HAP-1 (cell line): ENCODE results near the gene CHRNB4.
"Not testable (repeated sequence)": the region's sequence is repeated elsewhere in the genome, so short reads cannot be mapped to it uniquely, and the experiment has no call there.

ENCODE experiments used
- DNase-seq, 2 experiments: peaks; one replicate each; pipeline ENCODE4 v3.0.0-alpha.2; 2016 to 2020; ENCODE audit warnings: low spot score in 2 of 2
- H3K27me3 ChIP-seq: fragments of 250-450 bp; sonication (Bioruptor Pico); 2 replicates; pipeline ENCODE4 v1.5.1; 2020; ENCODE audit warnings: low read depth, mild to moderate bottlenecking, moderate library complexity
- H3K36me3 ChIP-seq: fragments of 250-450 bp; sonication (Bioruptor Pico); replicated peaks from 2 replicates; pipeline ENCODE4 v1.5.1; 2020; ENCODE audit warnings: mild to moderate bottlenecking
- H3K4me1 ChIP-seq: fragments of 250-450 bp; sonication (Bioruptor Pico); 2 replicates; pipeline ENCODE4 v1.5.1; 2020; ENCODE audit warnings: mild to moderate bottlenecking
- H3K4me3 ChIP-seq: fragments of 250-450 bp; sonication (Bioruptor Pico); 2 replicates; pipeline ENCODE4 v1.5.1; 2020; ENCODE audit warnings: mild to moderate bottlenecking, moderate library complexity
- H3K9me3 ChIP-seq: fragments of 250-450 bp; sonication (Bioruptor Pico); 2 replicates; pipeline ENCODE4 v1.5.1; 2020; ENCODE audit warnings: mild to moderate bottlenecking, moderate library complexity
- in situ Hi-C: fragments of 300-500 bp; cut with MboI; formaldehyde crosslinking; loops from 3 replicates; pipeline ENCODE4 v1.14.3; 2020; ENCODE audit warnings: low sequenced_read_pairs, inconsistent platforms, mixed read lengths

The CHRNB4 gene

DNA sequence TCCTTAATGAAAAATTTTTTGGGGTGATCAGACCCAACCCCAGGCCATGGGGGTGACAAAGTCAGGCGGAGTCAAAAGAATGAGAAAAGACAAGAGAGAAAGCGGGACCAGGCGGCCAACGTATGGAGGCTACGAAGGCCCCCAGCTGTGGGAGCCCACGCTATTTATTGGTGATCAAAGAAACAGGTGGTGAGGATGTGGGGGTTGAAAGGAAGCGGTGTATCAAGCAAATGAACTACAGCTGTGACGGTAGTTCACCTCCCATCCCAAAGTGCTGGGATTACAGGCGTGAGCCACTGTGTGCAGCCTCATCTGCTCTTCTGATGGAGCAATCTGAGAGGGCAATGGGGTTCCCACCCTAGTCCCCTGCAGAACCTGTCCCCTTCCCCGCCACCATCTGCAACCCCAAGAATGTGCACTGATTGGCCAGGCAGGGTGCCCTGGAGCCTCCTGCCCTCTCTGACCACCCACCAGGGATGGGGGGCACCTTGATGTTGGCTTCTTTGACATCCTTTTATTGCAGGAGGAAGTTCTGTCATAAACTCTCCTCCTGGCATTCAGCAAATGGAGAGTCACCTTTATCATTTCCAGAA lies 19.1 kb downstream of the CHRNB4 start:
- Histone ChIP-seq H3K36me3 (no peaks in the 10 kb centered on the region), H3K4me3 (no peak overlapping the region), H3K9me3 (no peaks in the 10 kb centered on the region), H3K4me1 (peaks cover 4% of the 10 kb centered on the region; the same call in 1 of the 2 replicates), H3K27me3 (peaks cover 48% of the 10 kb centered on the region)
- DNase-seq = peak in 1 of 2 experiments; percentile 5
- in situ Hi-C loops = no loop called here

DNA sequence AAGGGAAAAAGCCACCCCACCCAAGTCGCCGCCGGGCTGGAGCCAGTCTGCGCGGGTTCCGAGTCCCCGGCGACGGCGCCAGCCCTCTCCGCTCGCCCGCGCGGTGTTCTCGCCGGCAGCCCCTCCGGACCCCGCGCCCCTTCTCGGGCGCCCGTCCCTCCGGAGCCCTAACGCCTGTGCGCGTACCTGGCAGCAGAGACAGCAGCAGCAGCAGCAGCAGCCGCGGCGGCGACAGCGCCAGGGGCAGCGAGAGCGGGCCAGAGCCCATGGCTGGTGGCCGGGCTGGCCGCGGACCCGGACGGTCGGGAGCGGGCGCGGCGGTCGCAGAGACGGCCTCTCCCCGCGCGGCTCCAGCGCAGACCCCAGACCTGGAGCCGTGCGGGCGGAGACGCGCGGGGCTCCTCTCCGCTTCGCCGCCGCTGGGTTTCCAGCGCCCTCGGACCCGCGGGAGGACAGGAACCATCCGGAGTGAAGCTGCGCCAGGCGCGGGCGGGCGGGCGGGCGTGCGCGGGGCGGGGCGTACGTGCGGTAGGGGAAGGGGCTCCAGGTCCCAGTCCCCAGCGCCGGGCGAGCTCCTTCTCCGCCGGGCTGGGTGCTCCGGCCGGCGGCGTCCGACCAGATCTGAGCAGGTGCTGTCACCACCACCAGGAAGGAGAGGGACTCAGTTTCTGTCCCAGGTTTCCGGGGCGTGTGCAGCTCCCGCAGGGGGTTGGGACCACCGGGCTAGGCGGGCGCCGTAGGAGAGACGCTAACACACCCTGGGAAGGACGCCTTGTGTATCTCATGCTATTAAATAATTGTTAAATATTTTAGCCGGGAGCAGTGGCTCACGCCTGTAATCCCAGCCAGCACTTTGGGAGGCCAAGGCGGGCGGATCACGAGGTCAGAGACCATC lies 20.2 kb downstream of the CHRNB4 start, which contains the start of gene CHRNA3:
Gene CHRNA3, minus strand, starts transcription at position 470 of the 895 bp plus-strand sequence. Its CDS starts 202 bp downstream, at position 268.
- Histone ChIP-seq H3K4me3 (peak within 1 kb of the TSS; percentile 33), H3K36me3 (no peaks in the 10 kb centered on the region), H3K9me3 (no peaks in the 10 kb centered on the region), H3K27me3 (peaks cover 41% of the 10 kb centered on the region), H3K4me1 (peaks cover 4% of the 10 kb centered on the region; the same call in 1 of the 2 replicates)
- in situ Hi-C loops = no loop called here
- DNase-seq = peak; percentile 24 to 62

DNA sequence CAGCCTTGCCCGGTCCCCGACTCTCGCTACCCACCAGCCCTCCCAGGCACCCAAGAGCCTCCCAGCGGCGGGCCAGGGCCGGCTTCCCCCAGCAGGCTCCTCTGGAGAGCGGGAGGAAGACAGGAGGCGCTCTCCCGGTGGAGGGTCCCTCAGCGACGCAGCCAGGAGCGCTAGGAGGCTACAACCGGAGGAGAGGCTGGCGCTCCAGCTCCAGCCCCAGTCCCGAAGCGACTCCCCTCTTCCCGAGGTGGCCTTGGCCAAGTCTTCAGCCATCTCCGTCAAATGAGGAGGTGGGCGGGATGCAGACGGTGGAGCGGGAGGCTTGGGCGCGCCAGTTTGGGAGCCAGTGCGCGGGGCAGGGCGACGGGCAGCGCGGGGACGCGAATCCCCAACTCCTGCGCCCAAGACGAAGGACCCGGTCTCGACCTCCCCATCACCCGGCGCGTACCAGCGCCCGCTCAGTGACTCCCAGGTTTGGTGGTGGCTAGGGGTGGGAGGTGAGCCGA lies 20.9 kb downstream of the CHRNB4 start:
- H3K27me3 ChIP-seq = peaks cover 38% of the 10 kb centered on the region
- in situ Hi-C loops = no loop called here
- peak overlapping the region; percentile 33 for H3K4me3 ChIP-seq
- peak; percentile 43 to 76 for DNase-seq
- H3K9me3 ChIP-seq = no peaks in the 10 kb centered on the region
- H3K36me3 ChIP-seq = no peaks in the 10 kb centered on the region
- H3K4me1 ChIP-seq = peaks cover 4% of the 10 kb centered on the region; the same call in 1 of the 2 replicates

DNA sequence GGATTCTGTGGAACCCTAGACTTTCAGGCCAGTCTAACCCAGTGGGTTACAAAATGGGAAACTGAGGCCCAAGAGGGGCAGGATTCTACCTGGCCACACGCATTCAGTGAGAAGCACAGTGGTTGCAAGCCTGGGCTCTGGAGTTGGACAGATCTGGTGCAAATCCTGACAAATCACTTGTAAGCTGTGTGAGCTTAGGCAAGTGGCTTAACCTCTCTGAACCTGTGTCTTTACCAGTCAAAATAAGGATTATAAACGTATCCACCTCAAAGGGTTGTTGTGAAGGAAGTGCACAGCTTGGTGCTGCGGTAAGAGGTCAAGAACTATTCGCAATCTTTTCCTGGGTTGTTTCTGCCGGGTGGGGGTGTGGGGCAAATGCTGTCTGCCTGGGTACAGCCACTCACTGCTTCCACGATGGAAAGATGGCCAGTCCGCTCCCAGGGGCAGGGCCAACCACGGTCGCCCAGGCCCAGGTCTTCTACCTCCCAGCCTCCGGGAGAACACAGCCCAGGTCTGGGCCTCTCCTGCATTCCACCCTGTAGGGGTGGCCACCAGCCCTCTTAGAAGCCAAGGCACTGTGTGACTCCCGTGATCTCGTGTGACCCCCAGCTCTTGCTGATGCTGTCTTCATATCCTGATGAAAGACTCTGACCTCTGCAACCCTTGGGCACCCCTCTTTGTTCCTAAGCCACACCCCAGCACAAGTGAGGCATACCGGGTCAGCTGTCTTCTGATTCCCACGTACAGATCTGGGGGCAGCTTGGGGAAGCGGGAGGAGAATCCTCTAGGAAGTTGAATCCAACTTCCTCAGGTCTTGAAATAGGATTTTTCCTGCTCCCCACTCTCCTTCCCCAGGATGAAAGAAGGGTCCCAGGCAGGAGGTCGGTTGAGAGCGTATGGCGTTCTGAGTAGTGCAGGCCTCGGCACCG lies 21.7 kb downstream of the CHRNB4 start:
- peak in 1 of 2 experiments; percentile 22 for DNase-seq
- H3K36me3 ChIP-seq = no peaks in the 10 kb centered on the region
- in situ Hi-C loops = loop anchor here (5.0 kb wide), 2 partner anchors 88 to 133 kb away; no protein-coding TSS in a partner anchor

DNA sequence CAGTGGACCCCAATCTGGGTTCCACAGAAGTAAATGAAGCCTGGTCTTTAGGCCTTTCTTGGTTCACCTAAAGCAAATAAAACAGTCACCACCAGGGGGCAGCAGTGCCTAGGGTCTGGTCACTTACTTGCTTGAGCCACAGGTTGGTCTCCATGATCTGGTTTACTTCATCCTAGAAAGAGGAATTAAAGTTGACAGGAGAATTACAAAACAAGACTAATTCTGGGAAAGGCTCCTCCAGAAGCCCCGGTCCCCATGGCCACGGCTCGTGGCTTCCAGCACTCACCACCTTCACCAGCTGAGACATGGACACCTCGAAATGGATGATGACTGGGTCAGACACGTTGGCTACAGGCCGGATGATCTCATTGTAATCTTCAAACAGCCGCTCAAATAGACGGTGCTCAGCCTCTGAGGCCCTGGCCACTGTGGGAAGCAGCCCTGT lies 22.5 kb downstream of the CHRNB4 start:
- no peaks in the 10 kb centered on the region for H3K36me3 ChIP-seq
- in situ Hi-C loops = loop anchor here (5.0 kb wide), 2 partner anchors 89 to 134 kb away; no protein-coding TSS in a partner anchor
- H3K27me3 ChIP-seq = peaks cover 38% of the 10 kb centered on the region
- no peaks in the 10 kb centered on the region for H3K9me3 ChIP-seq
- DNase-seq = peak; percentile 82 to 100
- peaks cover 4% of the 10 kb centered on the region; the same call in 1 of the 2 replicates for H3K4me1 ChIP-seq
- H3K4me3 ChIP-seq = no peak overlapping the region

More for the DNA sequence above, 21.7 kb downstream of the CHRNB4 start:
- Histone ChIP-seq H3K27me3 (peaks cover 38% of the 10 kb centered on the region), H3K4me1 (peaks cover 4% of the 10 kb centered on the region; the same call in 1 of the 2 replicates), H3K9me3 (no peaks in the 10 kb centered on the region), H3K4me3 (peak overlapping the region; percentile 33)

DNA sequence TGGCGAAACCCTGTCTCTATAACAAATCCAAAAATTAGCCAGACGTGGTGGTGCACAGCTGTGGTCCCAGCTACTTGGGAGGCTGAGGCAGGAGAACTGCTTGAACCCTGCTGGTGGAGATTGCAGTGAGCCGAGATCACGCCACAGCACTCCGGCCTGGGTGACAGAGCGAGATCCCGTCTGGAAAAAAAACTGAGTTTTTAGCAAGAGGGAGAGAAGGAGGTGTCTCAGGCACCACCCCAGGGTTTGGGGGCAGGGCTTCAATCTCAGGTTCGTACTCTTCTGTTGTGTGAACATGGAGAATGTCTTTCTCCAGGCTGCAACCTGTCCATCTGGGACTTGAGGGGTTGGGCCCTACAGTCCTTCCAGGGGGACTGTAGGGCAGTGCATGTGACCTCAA lies 22.9 kb downstream of the CHRNB4 start:
- in situ Hi-C loops = loop anchor here (5.0 kb wide), 2 partner anchors 89 to 134 kb away; no protein-coding TSS in a partner anchor
- H3K9me3 ChIP-seq = no peaks in the 10 kb centered on the region
- peaks cover 33% of the 10 kb centered on the region for H3K27me3 ChIP-seq
- H3K36me3 ChIP-seq = no peaks in the 10 kb centered on the region
- no peak for DNase-seq
- H3K4me1 ChIP-seq = peaks cover 4% of the 10 kb centered on the region; the same call in 1 of the 2 replicates
- no peak overlapping the region for H3K4me3 ChIP-seq

DNA sequence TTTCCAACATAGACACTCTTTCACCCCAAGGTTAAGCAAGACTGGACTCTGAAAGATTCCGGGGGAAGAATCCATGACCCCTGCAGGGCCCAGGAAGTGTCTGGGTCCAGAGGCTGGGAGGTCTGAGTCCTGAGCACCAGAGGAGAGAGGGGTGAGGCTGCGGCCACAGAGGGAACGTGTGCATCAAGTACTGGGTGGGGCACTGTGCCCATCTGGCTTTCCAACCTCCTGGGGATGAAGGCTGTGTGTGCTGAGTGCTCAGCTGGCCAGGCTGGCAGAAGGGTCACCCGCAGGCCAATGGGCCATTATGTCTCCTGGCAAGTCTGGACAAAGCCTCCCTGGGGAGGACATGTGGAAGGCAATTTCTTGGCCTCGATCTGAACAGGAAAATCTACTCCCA lies 23.5 kb downstream of the CHRNB4 start:
- DNase-seq = no peak
- in situ Hi-C loops = loop anchor here (5.0 kb wide), 2 partner anchors 90 to 135 kb away; no protein-coding TSS in a partner anchor
- Histone ChIP-seq H3K36me3 (no peaks in the 10 kb centered on the region), H3K27me3 (peaks cover 32% of the 10 kb centered on the region), H3K4me3 (no peak overlapping the region), H3K4me1 (peaks cover 4% of the 10 kb centered on the region; the same call in 1 of the 2 replicates), H3K9me3 (no peaks in the 10 kb centered on the region)

DNA sequence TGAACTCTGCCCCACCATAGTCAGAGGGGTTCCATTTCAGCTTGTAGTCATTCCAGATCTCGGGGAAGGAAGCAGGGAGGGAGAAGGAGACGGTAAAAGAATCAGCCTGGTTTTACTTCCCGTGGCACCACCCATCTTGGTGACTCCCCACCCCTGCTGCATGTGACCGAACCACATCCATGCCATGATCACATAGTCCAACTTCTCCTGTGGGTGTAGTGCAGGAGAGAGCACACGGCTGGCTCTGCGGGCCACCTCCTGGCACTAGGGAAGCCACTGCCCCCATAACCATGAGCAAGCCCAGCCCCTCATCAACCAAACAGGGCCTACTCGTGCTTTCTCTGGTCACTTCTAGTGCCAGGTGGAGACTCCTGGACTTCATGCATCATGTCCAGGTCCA lies 23.9 kb downstream of the CHRNB4 start:
- in situ Hi-C loops = loop anchor here (5.0 kb wide), 2 partner anchors 90 to 135 kb away; no protein-coding TSS in a partner anchor
- Histone ChIP-seq H3K4me3 (no peak overlapping the region), H3K9me3 (no peaks in the 10 kb centered on the region), H3K36me3 (no peaks in the 10 kb centered on the region), H3K27me3 (peaks cover 27% of the 10 kb centered on the region), H3K4me1 (peaks cover 4% of the 10 kb centered on the region; the same call in 1 of the 2 replicates)
- DNase-seq = no peak

DNA sequence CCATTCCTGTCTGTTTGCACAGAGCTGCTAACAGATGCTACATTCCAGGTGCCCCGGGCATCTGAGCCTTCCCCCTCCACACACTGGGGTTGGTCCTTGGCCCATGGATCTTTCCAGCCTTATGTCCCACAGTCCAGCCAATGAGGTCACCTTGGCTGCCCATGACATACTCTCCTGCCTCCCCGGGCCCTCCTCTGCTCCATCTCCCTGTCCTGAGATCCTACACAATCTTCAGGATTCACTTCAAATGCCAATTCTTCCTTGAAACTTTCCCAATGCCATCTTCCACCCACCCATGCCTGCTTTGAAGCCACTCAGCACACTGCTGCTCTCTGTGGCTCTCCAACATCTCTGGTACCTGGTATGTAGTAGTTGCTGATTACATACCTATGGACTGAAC lies 24.5 kb downstream of the CHRNB4 start:
- H3K27me3 ChIP-seq = peaks cover 22% of the 10 kb centered on the region
- in situ Hi-C loops = loop anchor here (5.0 kb wide), 2 partner anchors 91 to 136 kb away; no protein-coding TSS in a partner anchor

DNA sequence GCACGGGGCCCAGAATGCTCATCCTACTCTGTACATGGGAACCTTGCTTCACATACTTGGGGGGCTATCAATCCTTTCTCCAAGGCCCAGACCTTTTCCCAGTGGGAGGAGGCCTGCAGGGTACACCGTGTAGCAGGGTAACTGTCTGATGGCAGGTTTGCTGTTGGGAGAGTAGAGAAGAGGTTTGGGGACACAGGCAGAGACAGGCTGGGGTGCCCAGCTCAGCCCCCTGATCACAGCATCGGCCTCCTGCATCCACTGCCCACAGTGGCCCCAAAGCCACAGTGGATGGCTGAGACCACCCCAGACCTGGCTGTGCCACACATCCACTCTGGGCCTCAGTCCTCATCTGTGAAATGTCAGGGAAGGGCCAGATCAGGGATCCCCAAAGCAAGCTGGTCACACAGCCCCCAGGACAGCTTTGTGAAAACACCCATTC lies 25.8 kb downstream of the CHRNB4 start:
- H3K9me3 ChIP-seq = no peaks in the 10 kb centered on the region
- H3K36me3 ChIP-seq = no peaks in the 10 kb centered on the region
- H3K4me1 ChIP-seq = peaks cover 4% of the 10 kb centered on the region; the same call in 1 of the 2 replicates
- in situ Hi-C loops = loop anchor here (5.0 kb wide), 2 partner anchors 92 to 137 kb away; no protein-coding TSS in a partner anchor
- no peak for DNase-seq
- no peak overlapping the region for H3K4me3 ChIP-seq
- peaks cover 10% of the 10 kb centered on the region for H3K27me3 ChIP-seq

More for the DNA sequence above, 24.5 kb downstream of the CHRNB4 start:
- H3K4me1 ChIP-seq = peaks cover 4% of the 10 kb centered on the region; the same call in 1 of the 2 replicates
- no peak for DNase-seq
- H3K9me3 ChIP-seq = no peaks in the 10 kb centered on the region
- H3K36me3 ChIP-seq = no peaks in the 10 kb centered on the region
- no peak overlapping the region for H3K4me3 ChIP-seq

DNA sequence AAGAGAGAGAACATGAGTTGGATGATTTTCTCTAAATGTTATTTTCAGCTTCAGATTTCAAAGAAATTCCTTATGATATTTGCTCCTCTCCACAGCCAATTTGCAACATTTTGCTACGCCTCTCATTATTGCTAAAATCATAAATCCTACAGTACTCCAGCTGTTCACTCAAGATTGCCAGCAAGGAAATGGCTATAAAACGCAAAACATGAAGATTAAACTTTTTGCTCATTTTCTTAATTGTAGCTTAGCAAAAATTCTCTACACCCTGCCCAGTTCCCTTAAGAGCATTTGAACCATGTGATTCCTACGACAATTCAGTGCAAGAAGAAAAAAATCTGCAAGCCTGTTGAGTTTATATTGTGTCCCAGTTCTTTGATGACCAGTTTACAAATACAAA lies 27.0 kb downstream of the CHRNB4 start:
- no peak overlapping the region for H3K4me3 ChIP-seq
- no peaks in the 10 kb centered on the region for H3K4me1 ChIP-seq
- no peak for DNase-seq
- in situ Hi-C loops = no loop called here
- H3K27me3 ChIP-seq = peaks cover 7% of the 10 kb centered on the region; the same call in 1 of the 2 replicates
- no peaks in the 10 kb centered on the region for H3K36me3 ChIP-seq
- H3K9me3 ChIP-seq = peaks cover 7% of the 10 kb centered on the region

DNA sequence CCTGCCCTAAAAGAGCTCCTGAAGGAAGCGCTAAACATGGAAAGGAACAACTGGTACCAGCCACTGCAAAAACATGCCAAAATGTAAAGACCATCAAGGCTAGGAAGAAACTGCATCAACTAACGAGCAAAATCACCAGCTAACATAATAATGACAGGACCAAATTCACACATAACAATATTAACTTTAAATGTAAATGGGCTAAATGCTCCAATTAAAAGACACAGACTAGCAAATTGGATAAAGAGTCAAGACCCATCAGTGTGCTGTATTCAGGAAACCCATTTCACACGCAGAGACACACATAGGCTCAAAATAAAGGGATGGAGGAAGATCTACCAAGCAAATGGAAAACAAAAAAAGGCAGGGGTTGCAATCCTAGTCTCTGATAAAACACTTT lies 31.5 kb downstream of the CHRNB4 start:
- in situ Hi-C loops, DNase-seq: not testable (repeated sequence)

More for the DNA sequence above, 31.5 kb downstream of the CHRNB4 start:
- not testable (repeated sequence) for H3K4me3 ChIP-seq, H3K4me1 ChIP-seq, H3K27me3 ChIP-seq, H3K36me3 ChIP-seq
- peaks cover 12% of the 10 kb centered on the region for H3K9me3 ChIP-seq
